Testis (tissue), 3 donors: Measurements from ENCODE around the gene LTBP4. TPM values are rescaled to one million over a fixed set of nuclear protein-coding genes. Genes with fewer than 3 reads are reported as not detected.

Experiments used
- DNase-seq: peaks from one replicate; pipeline ENCODE4 v3.0.0-alpha.2; 2019
- H3K27ac ChIP-seq, 2 donors: fragments of 200-600 bp; sonication (generic); one replicate each; pipeline ENCODE4 v1.5.1; 2019
- H3K27me3 ChIP-seq: fragments of 200-600 bp; sonication (generic); one replicate; pipeline ENCODE4 v1.5.1; 2019
- H3K36me3 ChIP-seq: fragments of 200-600 bp; sonication (generic); one replicate; pipeline ENCODE4 v1.5.1; 2017; ENCODE audit warnings: low read depth; ENCODE audit errors: missing control alignments
- H3K4me1 ChIP-seq: fragments of 200-600 bp; sonication (generic); one replicate; pipeline ENCODE4 v1.5.1; 2019
- H3K4me3 ChIP-seq, 2 donors: fragments of 200-600 bp; sonication (generic); one replicate each; pipeline ENCODE4 v1.5.1; 2017 to 2019
- H3K9me3 ChIP-seq: fragments of 200-600 bp; sonication (generic); one replicate; pipeline ENCODE4 v1.5.1; 2017
- POLR2A ChIP-seq: fragments of 450-650 bp; IDR thresholded peaks from one replicate; pipeline ENCODE4 v1.6.1; 2017; ENCODE audit warnings: antibody characterized with exemption, mild to moderate bottlenecking, moderate library complexity
- WGBS, 2 donors: methylation state at CpG; one replicate each; pipeline ENCODE4 v1.1.5; 2018; 5-methylcytosine and 5-hydroxymethylcytosine counted together
- intact Hi-C: fragments of 100-400 bp; cut with DNase I; formaldehyde crosslinking; loops from one replicate; pipeline ENCODE4 v1.15.1; 2023; ENCODE audit warnings: low total_unique reads
- polyA plus RNA-seq: library from polyadenylated mRNA; stranded (reverse); fragments of 350-450 nt; fragmentation: Illumina TruSeq; extraction: RNeasy Lipid Tissue Mini Kit (QIAGEN cat#74804); gene quantifications from one replicate; pipeline ENCODE4 v1.2.3, GENCODE V29; 2014; ENCODE audit warnings: low read depth, low replicate concordance; ENCODE audit not compliant: insufficient read depth
- total RNA-seq, 2 donors: library from RNA; depleted of rRNA; stranded (reverse); fragments of >200 nt; gene quantifications; one replicate each; pipeline ENCODE4 v1.2.3, GENCODE V29; 2016
- TF ChIP-seq, protein P1 (sequence below), 3 experiments: fragments of 450-650 bp in 2 of 3; fragments of 200-600 bp in 1 of 3; sonication (generic) in 1 of 3; IDR thresholded peaks; one replicate each; pipeline ENCODE4 v1.5.1; 2016 to 2019; ENCODE audit warnings: antibody characterized with exemption in 3 of 3, mild to moderate bottlenecking in 2 of 3, moderate library complexity in 1 of 3

LTBP4 gene
- total and polyA plus RNA-seq, 3 donors from 2014 or later, result 270 to 417 (median 309) TPM

DNA sequence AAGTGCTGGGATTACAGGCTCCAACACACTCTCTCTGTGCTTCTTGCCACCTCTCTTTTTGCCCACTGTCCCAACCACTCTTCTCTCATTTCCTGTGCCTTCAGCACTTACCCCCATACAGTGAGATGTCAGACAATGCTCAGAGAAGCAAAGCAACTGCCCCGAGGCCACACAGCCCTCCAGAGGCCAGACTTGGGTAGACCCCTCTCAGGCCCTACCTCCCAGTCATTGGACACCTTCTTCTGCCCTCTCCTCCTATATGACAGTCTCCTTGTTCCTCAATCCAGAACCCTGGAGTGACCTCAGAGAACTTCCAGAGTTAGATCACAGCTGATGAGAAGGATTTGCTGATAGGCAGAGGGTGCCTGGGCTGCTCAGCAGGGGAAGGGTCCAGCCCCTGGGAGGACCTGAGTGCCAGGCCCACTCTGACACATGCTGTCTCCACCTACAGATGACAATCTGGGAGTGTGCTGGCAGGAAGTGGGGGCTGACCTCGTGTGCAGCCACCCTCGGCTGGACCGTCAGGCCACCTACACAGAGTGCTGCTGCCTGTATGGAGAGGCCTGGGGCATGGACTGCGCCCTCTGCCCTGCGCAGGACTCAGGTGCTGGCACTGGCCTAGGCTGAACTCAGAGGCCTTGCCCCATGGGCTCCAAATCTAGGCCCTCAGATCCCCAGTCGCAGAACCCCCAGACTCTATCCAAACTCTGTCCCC, 24.4 kb downstream of the LTBP4 start:
- no peaks in the 10 kb centered on the region for H3K27me3 ChIP-seq
- no peak for DNase-seq
- 74 to 78% methylated on average over 1 to 7 of the region's 7 CpGs for WGBS, 2 donors
- intact Hi-C loops, result no loop called here
- no peaks in the 10 kb centered on the region for H3K4me1 ChIP-seq
- H3K4me3 ChIP-seq, result no peak overlapping the region
- no peaks in the 10 kb centered on the region for H3K9me3 ChIP-seq
- TF ChIP-seq, protein P1, sequence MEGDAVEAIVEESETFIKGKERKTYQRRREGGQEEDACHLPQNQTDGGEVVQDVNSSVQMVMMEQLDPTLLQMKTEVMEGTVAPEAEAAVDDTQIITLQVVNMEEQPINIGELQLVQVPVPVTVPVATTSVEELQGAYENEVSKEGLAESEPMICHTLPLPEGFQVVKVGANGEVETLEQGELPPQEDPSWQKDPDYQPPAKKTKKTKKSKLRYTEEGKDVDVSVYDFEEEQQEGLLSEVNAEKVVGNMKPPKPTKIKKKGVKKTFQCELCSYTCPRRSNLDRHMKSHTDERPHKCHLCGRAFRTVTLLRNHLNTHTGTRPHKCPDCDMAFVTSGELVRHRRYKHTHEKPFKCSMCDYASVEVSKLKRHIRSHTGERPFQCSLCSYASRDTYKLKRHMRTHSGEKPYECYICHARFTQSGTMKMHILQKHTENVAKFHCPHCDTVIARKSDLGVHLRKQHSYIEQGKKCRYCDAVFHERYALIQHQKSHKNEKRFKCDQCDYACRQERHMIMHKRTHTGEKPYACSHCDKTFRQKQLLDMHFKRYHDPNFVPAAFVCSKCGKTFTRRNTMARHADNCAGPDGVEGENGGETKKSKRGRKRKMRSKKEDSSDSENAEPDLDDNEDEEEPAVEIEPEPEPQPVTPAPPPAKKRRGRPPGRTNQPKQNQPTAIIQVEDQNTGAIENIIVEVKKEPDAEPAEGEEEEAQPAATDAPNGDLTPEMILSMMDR (IDR thresholded peaks at IDR 0.05), result no peak
- TF ChIP-seq POLR2A, result no peak
- H3K27ac ChIP-seq, result no peak overlapping the region
- H3K36me3 ChIP-seq, result no peaks in the 10 kb centered on the region

DNA sequence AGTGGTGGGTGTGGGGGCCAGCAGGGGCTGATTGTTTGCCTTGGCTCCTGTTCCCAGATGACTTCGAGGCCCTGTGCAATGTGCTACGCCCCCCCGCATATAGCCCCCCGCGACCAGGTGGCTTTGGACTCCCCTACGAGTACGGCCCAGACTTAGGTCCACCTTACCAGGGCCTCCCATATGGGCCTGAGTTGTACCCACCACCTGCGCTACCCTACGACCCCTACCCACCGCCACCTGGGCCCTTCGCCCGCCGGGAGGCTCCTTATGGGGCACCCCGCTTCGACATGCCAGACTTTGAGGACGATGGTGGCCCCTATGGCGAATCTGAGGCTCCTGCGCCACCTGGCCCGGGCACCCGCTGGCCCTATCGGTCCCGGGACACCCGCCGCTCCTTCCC, 25.7 kb downstream of the LTBP4 start:
- no peak overlapping the region for H3K4me3 ChIP-seq
- TF ChIP-seq POLR2A, result no peak
- TF ChIP-seq, protein P1 (IDR thresholded peaks at IDR 0.05), result no peak
- WGBS, 2 donors, result 75 to 92% methylated on average over 16 to 24 of the region's 24 CpGs
- no peaks in the 10 kb centered on the region for H3K27me3 ChIP-seq
- no peak for DNase-seq
- intact Hi-C loops, result no loop called here
- no peaks in the 10 kb centered on the region for H3K9me3 ChIP-seq
- no peak overlapping the region for H3K27ac ChIP-seq
- no peaks in the 10 kb centered on the region for H3K4me1 ChIP-seq
- no peaks in the 10 kb centered on the region for H3K36me3 ChIP-seq

DNA sequence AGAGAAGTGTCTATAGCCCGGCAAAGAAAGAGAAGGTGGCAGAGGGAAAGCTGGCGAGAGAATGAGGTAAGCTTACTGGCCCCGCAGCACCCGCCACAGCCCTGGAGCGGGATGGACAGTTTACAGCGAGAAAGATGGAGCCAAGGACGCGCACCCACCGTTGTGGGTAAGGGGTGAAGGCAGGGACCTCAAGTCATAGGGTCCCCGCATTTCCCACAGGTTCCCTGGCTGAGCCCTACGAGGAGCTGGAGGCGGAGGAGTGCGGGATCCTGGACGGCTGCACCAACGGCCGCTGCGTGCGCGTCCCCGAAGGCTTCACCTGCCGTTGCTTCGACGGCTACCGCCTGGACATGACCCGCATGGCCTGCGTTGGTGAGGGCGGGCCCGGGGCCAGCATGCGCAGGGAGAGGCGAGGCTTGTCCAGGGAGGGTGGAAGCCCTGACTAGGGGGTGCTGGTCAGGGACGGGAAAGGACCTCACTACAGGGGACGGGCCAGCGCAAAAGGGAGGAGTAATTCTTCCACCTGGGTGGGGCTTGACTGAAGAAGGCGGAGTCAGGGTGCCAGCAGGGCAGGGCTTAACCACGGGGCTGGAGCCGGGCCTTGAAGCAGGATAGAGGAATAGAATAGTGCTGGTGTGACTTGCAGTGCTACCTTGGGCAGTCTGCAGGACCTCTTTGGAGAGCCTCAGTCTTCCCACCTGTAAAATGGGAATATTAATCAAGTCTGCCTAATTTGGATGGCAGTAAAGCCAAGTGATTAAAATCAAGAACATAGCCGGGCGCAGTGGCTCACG, 26.5 kb downstream of the LTBP4 start:
- H3K9me3 ChIP-seq, result no peaks in the 10 kb centered on the region
- H3K4me3 ChIP-seq, result no peak overlapping the region
- H3K27me3 ChIP-seq, result no peaks in the 10 kb centered on the region
- H3K36me3 ChIP-seq, result no peaks in the 10 kb centered on the region
- intact Hi-C loops, result no loop called here
- no peak overlapping the region for H3K27ac ChIP-seq
- H3K4me1 ChIP-seq, result no peaks in the 10 kb centered on the region
- TF ChIP-seq, protein P1 (IDR thresholded peaks at IDR 0.05), result no peak
- TF ChIP-seq POLR2A, result no peak
- DNase-seq, result no peak
- WGBS, 2 donors, result 42 to 72% methylated on average over 23 to 39 of the region's 39 CpGs

DNA sequence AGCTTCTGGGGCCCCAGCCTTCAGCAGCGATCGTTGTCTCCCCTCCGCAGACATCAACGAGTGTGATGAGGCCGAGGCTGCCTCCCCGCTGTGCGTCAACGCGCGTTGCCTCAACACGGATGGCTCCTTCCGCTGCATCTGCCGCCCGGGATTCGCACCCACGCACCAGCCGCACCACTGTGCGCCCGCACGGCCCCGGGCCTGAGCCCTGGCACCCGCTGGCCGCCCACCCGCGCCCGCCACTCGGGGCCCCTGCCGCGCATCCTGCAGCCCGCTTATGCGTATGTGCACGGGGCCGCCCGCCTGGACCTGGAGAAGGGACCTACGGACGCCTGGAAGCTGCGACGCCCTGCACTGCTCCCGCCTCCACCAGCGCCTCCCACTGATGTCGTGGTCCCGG, 28.2 kb downstream of the LTBP4 start:
- Histone ChIP-seq H3K4me3 (no peak overlapping the region), H3K27me3 (no peaks in the 10 kb centered on the region), H3K9me3 (no peaks in the 10 kb centered on the region), H3K4me1 (peaks cover 6% of the 10 kb centered on the region), H3K27ac (no peak overlapping the region), H3K36me3 (no peaks in the 10 kb centered on the region)
- 70 to 80% methylated on average over 16 to 41 of the region's 42 CpGs for WGBS, 2 donors
- DNase-seq, result no peak
- TF ChIP-seq POLR2A, result no peak
- TF ChIP-seq, protein P1 (IDR thresholded peaks at IDR 0.05), result no peak
- intact Hi-C loops, result no loop called here
